ENCODE results near the gene GJA3. TPM values are rescaled to one million over a fixed set of nuclear protein-coding genes. Genes with fewer than 3 reads are reported as not detected.

GJA3 gene
- total and polyA plus RNA-seq, 2 donors (not counting 1 experiment from before 2014, with no cell fraction given), result 0.28 to 0.59 TPM

GRCh38 chr13:20114066-20114610 is 46.7 kb downstream of the GJA3 start:
- H3K9me3 ChIP-seq (ENCODE audit: control extremely low read depth in 1 of 3, control insufficient read depth in 2 of 3, insufficient read depth in 1 of 3, low read length in 2 of 3), result no peaks in the 10 kb centered on the region
- no peaks in the 10 kb centered on the region for H4K20me1 ChIP-seq (ENCODE audit: control insufficient read depth, insufficient read depth, low read length, poor library complexity, severe bottlenecking)
- ChIA-PET POLR2A (no interaction called here), CTCF (no interaction called here)
- peaks cover 0 to 10% of the 10 kb centered on the region in 2 donors for H3K4me1 ChIP-seq (ENCODE audit: control insufficient read depth in 2 of 2, insufficient read depth in 2 of 2, low read length in 2 of 2)
- peaks cover 0 to 7% (median 0%) of the 10 kb centered on the region in 4 experiments for H3K27me3 ChIP-seq (replicated peaks in 1 of 4; ENCODE audit: control extremely low read depth in 1 of 4, control insufficient read depth in 3 of 4, insufficient read depth in 4 of 4, low read length in 3 of 4)
- Mint-ChIP-seq H3K4me3 (no peak overlapping the region), H3K4me1 (peaks cover 4% of the 10 kb centered on the region), H3K9me3 (ENCODE audit: insufficient read depth) (no peaks in the 10 kb centered on the region), H3K27ac (no peak overlapping the region), H3K27me3 (peaks cover 7% of the 10 kb centered on the region)
- DNase-seq (no peak), ATAC-seq (ENCODE audit: low read depth) (no peak)
- no peak overlapping the region for H3K27ac ChIP-seq (ENCODE audit: low read length in 2 of 2)
- intact Hi-C loops (cut with micrococcal nuclease), result no loop called here
- no peak overlapping the region for H2AFZ ChIP-seq (ENCODE audit: insufficient read depth, low read depth, low read length, poor library complexity, severe bottlenecking)
- no peaks in the 10 kb centered on the region for H3K79me2 ChIP-seq (ENCODE audit: control insufficient read depth, insufficient read depth, low read length)
- TF ChIP-seq EZH2 (IDR thresholded peaks at IDR 0.05; ENCODE audit: borderline replicate concordance, insufficient read depth, low read depth, low read length, poor library complexity, severe bottlenecking) (no peak), CTCF (IDR thresholded peaks at IDR 0.05) (no peak)
- WGBS (ENCODE audit: insufficient coverage), result 97% methylated on average over 6 of the region's 10 CpGs
- H3K4me3 ChIP-seq (ENCODE audit: control extremely low read depth in 1 of 5, extremely low read depth in 1 of 5, insufficient read depth in 1 of 5, low read depth in 2 of 5, low read length in 4 of 5), result no peak overlapping the region
- no peak overlapping the region for H3K9ac ChIP-seq (ENCODE audit: low read length)
- no peaks in the 10 kb centered on the region for H3K36me3 ChIP-seq (replicated peaks in 1 of 2; ENCODE audit: control extremely low read depth in 1 of 2, control insufficient read depth in 1 of 2, extremely low read depth in 1 of 2, insufficient read depth in 2 of 2, low read length in 1 of 2)
- no peak overlapping the region for H3K4me2 ChIP-seq (replicated peaks; ENCODE audit: low read depth, low read length, poor library complexity, severe bottlenecking)

GRCh38 chr13:20109037-20109436 is 51.8 kb downstream of the GJA3 start:
- no peaks in the 10 kb centered on the region for H3K79me2 ChIP-seq (ENCODE audit: control insufficient read depth, insufficient read depth, low read length)
- CTCF ChIA-PET, result interaction anchor here (1.0 kb wide), 1 partner anchor 19 kb away, joined by 3 read pairs; no protein-coding TSS in a partner anchor
- no peaks in the 10 kb centered on the region for H4K20me1 ChIP-seq (ENCODE audit: control insufficient read depth, insufficient read depth, low read length, poor library complexity, severe bottlenecking)
- H3K4me2 ChIP-seq (replicated peaks; ENCODE audit: low read depth, low read length, poor library complexity, severe bottlenecking), result no peak overlapping the region
- H3K4me3 ChIP-seq (ENCODE audit: control extremely low read depth in 1 of 5, extremely low read depth in 1 of 5, insufficient read depth in 1 of 5, low read depth in 2 of 5, low read length in 4 of 5), result no peak overlapping the region
- no peak overlapping the region for H2AFZ ChIP-seq (ENCODE audit: insufficient read depth, low read depth, low read length, poor library complexity, severe bottlenecking)
- H3K4me3 Mint-ChIP-seq, result no peak overlapping the region
- DNase-seq (no peak), ATAC-seq (ENCODE audit: low read depth) (no peak)
- H3K4me1 Mint-ChIP-seq, result no peaks in the 10 kb centered on the region
- H3K27ac Mint-ChIP-seq, result no peak overlapping the region
- no peaks in the 10 kb centered on the region for H3K9me3 ChIP-seq (ENCODE audit: control extremely low read depth in 1 of 3, control insufficient read depth in 2 of 3, insufficient read depth in 1 of 3, low read length in 2 of 3)
- H3K4me1 ChIP-seq (ENCODE audit: control insufficient read depth in 2 of 2, insufficient read depth in 2 of 2, low read length in 2 of 2), result no peaks in the 10 kb centered on the region
- H3K27me3 ChIP-seq (replicated peaks in 1 of 4; ENCODE audit: control extremely low read depth in 1 of 4, control insufficient read depth in 3 of 4, insufficient read depth in 4 of 4, low read length in 3 of 4), result peaks cover 0 to 8% (median 0%) of the 10 kb centered on the region in 4 experiments
- no peak for TF ChIP-seq EZH2 (IDR thresholded peaks at IDR 0.05; ENCODE audit: borderline replicate concordance, insufficient read depth, low read depth, low read length, poor library complexity, severe bottlenecking)
- TF ChIP-seq CTCF (IDR thresholded peaks at IDR 0.05), result no peak
- no peaks in the 10 kb centered on the region for H3K36me3 ChIP-seq (replicated peaks in 1 of 2; ENCODE audit: control extremely low read depth in 1 of 2, control insufficient read depth in 1 of 2, extremely low read depth in 1 of 2, insufficient read depth in 2 of 2, low read length in 1 of 2)
- peaks cover 32% of the 10 kb centered on the region for H3K27me3 Mint-ChIP-seq
- no peaks in the 10 kb centered on the region for H3K9me3 Mint-ChIP-seq (ENCODE audit: insufficient read depth)
- WGBS (ENCODE audit: insufficient coverage), result 93% methylated on average over 2 of the region's 2 CpGs
- POLR2A ChIA-PET, result no interaction called here
- intact Hi-C loops (cut with micrococcal nuclease), result no loop called here
- H3K9ac ChIP-seq (ENCODE audit: low read length), result no peak overlapping the region
- no peak overlapping the region for H3K27ac ChIP-seq (ENCODE audit: low read length in 2 of 2)
